ENCODE results near the gene CNTN5.

GRCh38 chr11:100011697-100012096 is 990.9 kb downstream of the CNTN5 start:
- TF ChIP-seq CTCF (IDR thresholded peaks at IDR 0.05), result no peak
- no peak for TF ChIP-seq POLR2A (IDR thresholded peaks at IDR 0.05)

Measured in esophagus squamous epithelium (tissue), 4 donors.